Transverse colon (tissue), 4 donors: ENCODE measurements around the gene NNAT. TPM values are rescaled to one million over a fixed set of nuclear protein-coding genes. Genes with fewer than 3 reads are reported as not detected.
A peak's percentile ranks its signal among the peaks of the same experiment; 100 is the strongest.
"Not testable (repeated sequence)": the region's sequence is repeated elsewhere in the genome, so short reads cannot be mapped to it uniquely, and the experiment has no call there.

Experiments
- DNase-seq: peaks from one replicate; pipeline ENCODE4 v3.0.0-alpha.2; 2019
- H3K27ac ChIP-seq, 4 donors: fragments of 200-600 bp; sonication (generic); 2 replicates each; pipeline ENCODE4 v1.5.1; 2016 to 2018; ENCODE audit warnings: inconsistent platforms in 4 of 4
- H3K27me3 ChIP-seq: fragments of 200-600 bp; sonication (generic); 2 replicates; pipeline ENCODE4 v1.5.1; 2017; ENCODE audit warnings: inconsistent platforms
- H3K36me3 ChIP-seq, 4 donors: fragments of 200-600 bp; sonication (generic); 2 replicates each; pipeline ENCODE4 v1.5.1; 2017 to 2019; ENCODE audit warnings: inconsistent platforms in 4 of 4
- H3K4me1 ChIP-seq, 4 donors: fragments of 200-600 bp; sonication (generic); 2 replicates each; pipeline ENCODE4 v1.5.1; 2017 to 2020; ENCODE audit warnings: inconsistent platforms in 4 of 4
- H3K4me3 ChIP-seq, 4 donors: fragments of 200-600 bp; sonication (generic); 1 replicate in 1 of 4; 2 replicates in 3 of 4; pipeline versions ENCODE4 v1.5.1 to v1.6.1; 2017 to 2019; ENCODE audit warnings: inconsistent platforms in 4 of 4
- H3K9me3 ChIP-seq, 2 donors: fragments of 200-600 bp; sonication (generic); 2 replicates each; pipeline ENCODE4 v1.5.1; 2017 to 2019; ENCODE audit warnings: inconsistent platforms in 2 of 2
- EP300 ChIP-seq: sonication (generic); formaldehyde crosslinking; IDR thresholded peaks from one replicate; pipeline ENCODE4 v1.6.1; 2017; ENCODE audit warnings: antibody characterized with exemption, low read depth
- POLR2A ChIP-seq: fragments of 450-650 bp; IDR thresholded peaks from one replicate; pipeline ENCODE4 v1.6.1; 2016; ENCODE audit warnings: antibody characterized with exemption, mild to moderate bottlenecking, moderate library complexity
- POLR2AphosphoS5 ChIP-seq, 3 donors: sonication (generic); formaldehyde crosslinking; IDR thresholded peaks; one replicate each; pipeline ENCODE4 v1.6.1; 2016; ENCODE audit warnings: antibody characterized with exemption in 3 of 3
- WGBS, 2 donors: methylation state at CpG; one replicate each; pipeline ENCODE4 v1.1.5; 2018; ENCODE audit warnings: low coverage in 1 of 2; 5-methylcytosine and 5-hydroxymethylcytosine counted together
- in situ Hi-C, 4 donors: fragments of 200-750 bp; cut with MboI; loops; one replicate each; pipeline versions ENCODE4 v1.15.0 to v1.15.1; 2017; ENCODE audit warnings: low sequenced_read_pairs in 3 of 4, low pct_ligation_motif_present in 1 of 4, low pct_unique_long_range_greater_than_20kb in 1 of 4
- intact Hi-C: fragments of 100-400 bp; cut with DNase I; formaldehyde crosslinking; loops from one replicate; pipeline ENCODE4 v1.15.1; 2023; ENCODE audit warnings: low total_unique reads
- total RNA-seq, 4 donors: library from RNA; depleted of rRNA; stranded (reverse); fragments of >200 nt; gene quantifications; one replicate each; pipeline ENCODE4 v1.1.0, GENCODE V29; 2016
- TF ChIP-seq, protein P1 (sequence below), 5 experiments: fragments of 200-600 bp in 3 of 5; fragments of 450-650 bp in 2 of 5; sonication (generic) in 3 of 5; IDR thresholded peaks; 1 replicate in 2 of 5; 2 replicates in 3 of 5; pipeline ENCODE4 v1.5.1; 2016 to 2017; ENCODE audit warnings: antibody characterized with exemption in 5 of 5, inconsistent platforms in 3 of 5, mild to moderate bottlenecking in 2 of 5, moderate library complexity in 1 of 5

The NNAT gene, protein sequence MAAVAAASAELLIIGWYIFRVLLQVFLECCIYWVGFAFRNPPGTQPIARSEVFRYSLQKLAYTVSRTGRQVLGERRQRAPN
- 10 to 100 TPM; 11.3 to 33.0 (median 14.3) TPM for total RNA-seq

DNA sequence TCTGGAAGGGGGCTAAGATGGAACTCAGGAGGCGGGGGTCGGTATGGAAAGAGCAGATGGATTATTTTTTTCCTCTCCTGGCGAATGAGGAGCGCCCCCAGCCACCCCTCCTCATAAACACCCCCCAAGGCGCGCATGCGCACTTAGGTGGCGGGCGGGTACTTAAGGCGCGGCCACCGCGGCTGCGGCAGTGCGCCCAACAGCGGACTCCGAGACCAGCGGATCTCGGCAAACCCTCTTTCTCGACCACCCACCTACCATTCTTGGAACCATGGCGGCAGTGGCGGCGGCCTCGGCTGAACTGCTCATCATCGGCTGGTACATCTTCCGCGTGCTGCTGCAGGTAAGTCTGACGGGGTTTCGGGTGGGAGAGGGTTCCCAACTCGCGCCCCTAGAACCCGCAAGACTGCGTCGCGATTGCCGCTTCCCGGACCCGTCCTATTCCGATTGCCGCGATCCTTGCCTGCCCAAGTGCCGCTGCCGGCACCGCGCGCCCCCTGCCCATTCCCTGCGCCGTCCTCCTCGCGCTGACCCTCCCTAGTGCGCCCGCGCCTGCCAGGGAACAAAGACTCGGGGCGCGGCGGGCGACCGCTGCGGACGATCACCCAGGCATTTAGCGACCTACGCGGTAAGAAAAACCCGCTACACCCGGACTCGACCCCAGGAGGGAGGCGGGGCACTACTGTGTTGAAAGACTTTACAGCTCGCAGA, at the start of gene NNAT:
TSS of gene NNAT (plus strand) at position 190 of the 711 bp plus-strand sequence. CDS start at position 272, 82 bp downstream.
- H3K4me3 ChIP-seq, result peak within 1 kb of the TSS in 3 of 4 donors; percentile 0 to 31 (median 24)
- H3K27ac ChIP-seq, result peak within 1 kb of the TSS; percentile 87 to 95 (median 92)
- DNase-seq, result no peak
- no peaks in the 10 kb centered on the region for H3K27me3 ChIP-seq
- peaks cover 25 to 85% (median 65%) of the 10 kb centered on the region in 4 donors for H3K4me1 ChIP-seq
- intact Hi-C loops (loop anchor here (10.0 kb wide), 1 partner anchor 316 kb away; no protein-coding TSS in a partner anchor), in situ Hi-C loops (no loop called here)
- H3K9me3 ChIP-seq, result no peaks in the 10 kb centered on the region
- TF ChIP-seq POLR2A (no peak), POLR2AphosphoS5 (IDR thresholded peaks at IDR 0.05) (peak in 2 of 3 donors; percentile 14 to 28), EP300 (no peak)
- H3K36me3 ChIP-seq, result peaks cover 0 to 6% (median 0%) of the 10 kb centered on the region in 4 donors
- 83 to 91% methylated on average over 3 to 68 of the region's 69 CpGs for WGBS, 2 donors

DNA sequence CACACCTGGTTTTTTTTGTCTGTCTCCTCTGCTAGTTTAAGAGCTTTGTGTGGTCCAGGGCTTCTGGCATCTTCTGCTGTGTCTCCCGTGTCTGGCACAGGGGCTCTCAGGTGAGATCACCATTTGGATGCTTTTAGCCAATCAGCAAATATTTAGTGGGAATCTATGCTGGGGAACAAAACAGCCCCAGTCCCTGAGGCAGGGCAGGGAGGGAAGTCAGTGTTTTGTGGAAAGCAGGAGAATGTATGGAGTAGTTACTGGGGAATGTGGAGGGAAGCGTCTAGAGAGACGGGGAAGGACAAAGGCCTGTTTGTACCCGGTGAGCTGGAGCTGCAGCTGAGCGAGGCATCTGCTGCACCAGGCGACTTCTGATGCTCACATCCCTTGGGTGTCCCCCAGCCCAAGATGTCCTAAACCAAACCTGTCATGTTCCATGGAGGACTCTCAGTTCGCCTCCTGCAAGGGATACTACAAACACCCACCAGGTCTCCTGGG, 49.3 kb upstream of the NNAT start:
- H3K4me3 ChIP-seq, result no peak overlapping the region
- no peaks in the 10 kb centered on the region for H3K9me3 ChIP-seq
- no peak overlapping the region for H3K27ac ChIP-seq
- 83% methylated on average over 7 of the region's 7 CpGs; no CpG with 5 or more reads in 1 of the 2 donors for WGBS, 2 donors
- intact Hi-C loops (no loop called here), in situ Hi-C loops (no loop called here)
- H3K4me1 ChIP-seq, result no peaks in the 10 kb centered on the region
- H3K27me3 ChIP-seq, result no peaks in the 10 kb centered on the region
- no peaks in the 10 kb centered on the region for H3K36me3 ChIP-seq
- DNase-seq, result no peak
- TF ChIP-seq, protein P1, sequence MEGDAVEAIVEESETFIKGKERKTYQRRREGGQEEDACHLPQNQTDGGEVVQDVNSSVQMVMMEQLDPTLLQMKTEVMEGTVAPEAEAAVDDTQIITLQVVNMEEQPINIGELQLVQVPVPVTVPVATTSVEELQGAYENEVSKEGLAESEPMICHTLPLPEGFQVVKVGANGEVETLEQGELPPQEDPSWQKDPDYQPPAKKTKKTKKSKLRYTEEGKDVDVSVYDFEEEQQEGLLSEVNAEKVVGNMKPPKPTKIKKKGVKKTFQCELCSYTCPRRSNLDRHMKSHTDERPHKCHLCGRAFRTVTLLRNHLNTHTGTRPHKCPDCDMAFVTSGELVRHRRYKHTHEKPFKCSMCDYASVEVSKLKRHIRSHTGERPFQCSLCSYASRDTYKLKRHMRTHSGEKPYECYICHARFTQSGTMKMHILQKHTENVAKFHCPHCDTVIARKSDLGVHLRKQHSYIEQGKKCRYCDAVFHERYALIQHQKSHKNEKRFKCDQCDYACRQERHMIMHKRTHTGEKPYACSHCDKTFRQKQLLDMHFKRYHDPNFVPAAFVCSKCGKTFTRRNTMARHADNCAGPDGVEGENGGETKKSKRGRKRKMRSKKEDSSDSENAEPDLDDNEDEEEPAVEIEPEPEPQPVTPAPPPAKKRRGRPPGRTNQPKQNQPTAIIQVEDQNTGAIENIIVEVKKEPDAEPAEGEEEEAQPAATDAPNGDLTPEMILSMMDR (IDR thresholded peaks at IDR 0.05), result no peak
- TF ChIP-seq POLR2AphosphoS5 (IDR thresholded peaks at IDR 0.05) (no peak), EP300 (no peak), POLR2A (no peak)

DNA sequence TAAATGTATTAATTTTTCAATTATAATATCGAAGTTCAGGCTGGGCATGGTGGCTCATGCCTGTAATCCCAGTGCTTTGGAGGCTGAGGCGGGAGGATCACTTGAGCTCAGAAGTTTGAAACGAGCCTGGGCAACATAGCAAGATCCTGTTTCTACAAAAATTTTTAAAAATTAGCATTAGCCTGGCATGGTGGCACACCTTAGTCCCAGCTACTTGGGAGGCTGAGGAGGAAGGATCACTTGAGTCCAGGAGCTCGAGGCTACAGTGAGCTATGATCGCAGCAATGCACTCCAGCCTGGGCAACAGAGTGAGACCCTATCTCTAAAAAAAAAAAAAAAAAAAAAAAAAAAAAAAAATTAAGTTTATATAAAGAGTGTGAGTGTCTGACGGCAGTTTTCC, 48.6 kb upstream of the NNAT start:
- H3K27ac ChIP-seq, H3K4me1 ChIP-seq, in situ Hi-C loops, intact Hi-C loops, H3K9me3 ChIP-seq, H3K4me3 ChIP-seq, H3K27me3 ChIP-seq, DNase-seq, H3K36me3 ChIP-seq: not testable (repeated sequence)
- WGBS, 2 donors, result 81 to 100% methylated on average over 1 to 6 of the region's 6 CpGs

DNA sequence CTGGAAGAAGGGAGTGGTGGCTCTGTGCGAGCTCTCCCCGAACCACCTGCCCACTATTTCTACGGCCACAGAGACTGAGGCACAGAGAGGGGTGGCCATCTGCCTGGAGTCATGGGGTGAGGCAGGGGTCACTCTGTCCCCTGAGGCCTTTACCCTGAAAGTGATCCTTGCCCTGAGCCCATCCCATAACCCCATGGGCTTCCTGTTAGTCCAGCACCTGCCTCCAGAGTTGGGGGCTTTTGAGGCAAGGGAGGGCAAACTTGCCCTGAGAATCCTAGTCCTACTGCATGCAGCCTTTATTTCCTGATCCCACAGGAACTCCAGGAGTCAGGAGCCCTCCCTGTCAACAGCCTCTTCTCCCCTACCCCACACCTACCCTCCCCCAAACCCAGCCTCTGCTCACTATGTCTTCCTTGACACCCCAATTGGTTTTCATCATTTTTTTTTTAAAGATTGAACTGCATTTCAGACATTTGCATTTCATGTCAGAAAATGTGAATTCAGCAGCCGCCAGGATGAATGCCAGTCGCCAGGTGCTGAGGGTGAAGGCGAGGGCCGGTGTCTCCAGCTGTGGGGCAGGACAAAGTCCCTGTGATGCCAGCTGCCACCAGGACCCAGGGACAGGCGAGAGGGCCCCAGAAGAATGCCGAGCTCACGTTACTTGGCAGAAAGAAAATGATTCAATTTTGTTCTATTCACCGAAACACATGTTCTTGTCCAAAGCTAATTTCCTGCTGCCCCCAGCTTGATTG, 47.6 kb upstream of the NNAT start:
- in situ Hi-C loops (no loop called here), intact Hi-C loops (no loop called here)
- Histone ChIP-seq H3K4me3 (no peak overlapping the region), H3K4me1 (no peaks in the 10 kb centered on the region), H3K27me3 (no peaks in the 10 kb centered on the region), H3K9me3 (no peaks in the 10 kb centered on the region), H3K27ac (no peak overlapping the region), H3K36me3 (no peaks in the 10 kb centered on the region)
- TF ChIP-seq EP300, result no peak
- TF ChIP-seq, protein P1 (IDR thresholded peaks at IDR 0.05), result no peak
- TF ChIP-seq POLR2A, result no peak
- no peak for TF ChIP-seq POLR2AphosphoS5 (IDR thresholded peaks at IDR 0.05)
- no peak for DNase-seq
- WGBS, 2 donors, result 60 to 82% methylated on average over 2 to 11 of the region's 11 CpGs

DNA sequence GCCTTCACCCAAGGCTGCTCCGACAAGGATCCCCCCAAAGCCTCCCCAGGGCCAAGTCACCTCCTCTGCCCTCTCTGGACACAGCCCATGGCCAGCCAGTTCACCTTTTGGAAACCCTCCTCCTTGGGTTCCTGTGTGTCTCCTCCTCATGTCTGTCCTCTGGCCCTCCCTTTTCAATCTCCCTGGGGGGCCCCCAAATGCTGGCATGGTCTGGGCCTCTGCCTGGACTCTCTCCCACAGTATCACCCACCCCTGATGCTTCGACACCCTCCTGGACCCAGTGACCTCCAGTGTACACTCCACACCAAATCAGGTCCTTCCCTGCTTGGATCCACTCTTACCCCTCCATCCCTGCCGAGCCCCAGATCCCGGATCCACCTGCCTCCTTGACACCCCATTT, 46.7 kb upstream of the NNAT start:
- TF ChIP-seq POLR2A, result no peak
- TF ChIP-seq, protein P1 (IDR thresholded peaks at IDR 0.05), result no peak
- TF ChIP-seq POLR2AphosphoS5 (IDR thresholded peaks at IDR 0.05), result no peak
- TF ChIP-seq EP300, result no peak
- Histone ChIP-seq H3K4me1 (no peaks in the 10 kb centered on the region), H3K9me3 (no peaks in the 10 kb centered on the region), H3K27me3 (no peaks in the 10 kb centered on the region), H3K36me3 (no peaks in the 10 kb centered on the region), H3K27ac (no peak overlapping the region), H3K4me3 (no peak overlapping the region)
- DNase-seq, result no peak
- intact Hi-C loops (no loop called here), in situ Hi-C loops (no loop called here)
- 79 to 81% methylated on average over 3 to 4 of the region's 4 CpGs for WGBS, 2 donors
